HEK293 (cell line): ENCODE results near the gene RBM20.

Source experiments
- CTCF ChIA-PET: fragments of 350-600 bp; formaldehyde crosslinking; extraction: SDS; loops from one replicate; lab custom pipeline; 2021; ENCODE audit warnings: antibody characterized with exemption; lab: Yijun Ruan, JAX
- POLR2A ChIA-PET: fragments of 300-600 bp; formaldehyde crosslinking; extraction: SDS; loops from one replicate; lab custom pipeline; 2020; ENCODE audit warnings: antibody characterized with exemption, inconsistent platforms; lab: Yijun Ruan, JAX
- H3K27ac ChIP-seq: fragments of 200-500 bp; sonication (Bioruptor generic); 2 replicates; pipeline ENCODE4 v1.5.1; 2014; ENCODE audit warnings: low read depth, low read length, control low read depth, inconsistent platforms; ENCODE audit errors: extremely low read depth
- H3K36me3 ChIP-seq, 2 experiments: fragments of 200-500 bp in 1 of 2; sonication (Bioruptor generic) in 1 of 2; 1 replicate in 1 of 2; 2 replicates in 1 of 2; pipeline ENCODE4 v1.5.1; 2014 to 2017; ENCODE audit warnings: inconsistent platforms in 2 of 2, low read length in 2 of 2; ENCODE audit not compliant: control insufficient read depth in 2 of 2, insufficient read depth in 1 of 2
- H3K4me1 ChIP-seq: fragments of 200-500 bp; sonication (Bioruptor generic); 2 replicates; pipeline ENCODE4 v1.5.1; 2014; ENCODE audit warnings: mild to moderate bottlenecking, low read length, inconsistent platforms; ENCODE audit not compliant: control insufficient read depth, insufficient read depth
- H3K4me3 ChIP-seq: 2 replicates; pipeline ENCODE4 v1.5.1; 2011; ENCODE audit warnings: low read depth, mild to moderate bottlenecking, control low read depth, low read length, moderate library complexity
- H3K9me3 ChIP-seq: fragments of 200-500 bp; sonication (Bioruptor generic); 2 replicates; pipeline ENCODE4 v1.5.1; 2014; ENCODE audit warnings: low read depth, low read length, inconsistent platforms; ENCODE audit not compliant: control insufficient read depth, insufficient read depth
- GLIS2 ChIP-seq: fragments of 450-650 bp; formaldehyde crosslinking; IDR thresholded peaks from 2 replicates; pipeline ENCODE4 v1.5.1; 2016; ENCODE audit warnings: missing biosample characterization, missing genetic modification characterization
- HOXC10 ChIP-seq: sonication (generic); formaldehyde crosslinking; IDR thresholded peaks from 2 replicates; pipeline ENCODE4 v1.8.1; 2023; ENCODE audit warnings: mild to moderate bottlenecking, missing genetic modification reagents
- MYNN ChIP-seq: fragments of 450-650 bp; formaldehyde crosslinking; IDR thresholded peaks from 2 replicates; pipeline ENCODE4 v1.5.1; 2016; ENCODE audit warnings: missing biosample characterization, missing genetic modification characterization, borderline replicate concordance
- PRDM1 ChIP-seq: fragments of 450-650 bp; formaldehyde crosslinking; IDR thresholded peaks from 2 replicates; pipeline ENCODE4; 2016; ENCODE audit warnings: missing biosample characterization, missing genetic modification characterization
- ZBTB48 ChIP-seq: fragments of 450-650 bp; formaldehyde crosslinking; IDR thresholded peaks from 2 replicates; pipeline ENCODE4 v1.5.1; 2016; ENCODE audit warnings: missing biosample characterization, missing genetic modification characterization
- ZNF214 ChIP-seq: fragments of 450-650 bp; formaldehyde crosslinking; IDR thresholded peaks from 2 replicates; pipeline ENCODE4 v1.5.1; 2017; ENCODE audit warnings: missing biosample characterization, mild to moderate bottlenecking, missing genetic modification characterization, borderline replicate concordance
- ZNF23 ChIP-seq: fragments of 450-650 bp; formaldehyde crosslinking; IDR thresholded peaks from 2 replicates; pipeline ENCODE4 v1.5.1; 2016; ENCODE audit warnings: missing biosample characterization, missing genetic modification characterization, borderline replicate concordance
- ZNF24 ChIP-seq: fragments of 450-650 bp; formaldehyde crosslinking; IDR thresholded peaks from 2 replicates; pipeline ENCODE4 v1.5.1; 2016; ENCODE audit warnings: missing biosample characterization, missing genetic modification characterization
- ZNF518A ChIP-seq: fragments of 450-650 bp; formaldehyde crosslinking; conservative IDR thresholded peaks from 2 replicates; pipeline ENCODE4 v1.5.1; 2016; ENCODE audit warnings: low read depth, missing biosample characterization, missing genetic modification characterization
- ZNF623 ChIP-seq: fragments of 450-650 bp; formaldehyde crosslinking; IDR thresholded peaks from 2 replicates; pipeline ENCODE4 v1.5.1; 2016; ENCODE audit warnings: missing biosample characterization, missing genetic modification characterization
- TF ChIP-seq, protein P1 (sequence below): fragments of 450-650 bp; formaldehyde crosslinking; IDR thresholded peaks from 2 replicates; pipeline ENCODE4 v1.5.1; 2017; ENCODE audit warnings: missing biosample characterization, mild to moderate bottlenecking, missing genetic modification characterization, moderate library complexity
- TF ChIP-seq, protein P2 (sequence below): fragments of 450-650 bp; formaldehyde crosslinking; IDR thresholded peaks from 2 replicates; pipeline ENCODE4 v1.5.1; 2016; ENCODE audit warnings: missing biosample characterization, missing genetic modification characterization
- TF ChIP-seq, protein P3 (sequence below): fragments of 450-650 bp; IDR thresholded peaks from 2 replicates; pipeline ENCODE4 v1.5.1; 2018; ENCODE audit warnings: missing biosample characterization, missing genetic modification characterization

The RBM20 gene

GRCh38 chr10:110629680-110630191 is 14.4 kb upstream of the RBM20 start (continued):
- no peak for TF ChIP-seq ZNF518A
- TF ChIP-seq ZBTB48, result no peak
- no peak for TF ChIP-seq ZNF23 (tag by site-specific recombination)
- TF ChIP-seq GLIS2 (tag by site-specific recombination), result no peak
- TF ChIP-seq HOXC10 (CRISPR knock-in tag), result no peak
- TF ChIP-seq ZNF214, result no peak
- TF ChIP-seq, protein P1, sequence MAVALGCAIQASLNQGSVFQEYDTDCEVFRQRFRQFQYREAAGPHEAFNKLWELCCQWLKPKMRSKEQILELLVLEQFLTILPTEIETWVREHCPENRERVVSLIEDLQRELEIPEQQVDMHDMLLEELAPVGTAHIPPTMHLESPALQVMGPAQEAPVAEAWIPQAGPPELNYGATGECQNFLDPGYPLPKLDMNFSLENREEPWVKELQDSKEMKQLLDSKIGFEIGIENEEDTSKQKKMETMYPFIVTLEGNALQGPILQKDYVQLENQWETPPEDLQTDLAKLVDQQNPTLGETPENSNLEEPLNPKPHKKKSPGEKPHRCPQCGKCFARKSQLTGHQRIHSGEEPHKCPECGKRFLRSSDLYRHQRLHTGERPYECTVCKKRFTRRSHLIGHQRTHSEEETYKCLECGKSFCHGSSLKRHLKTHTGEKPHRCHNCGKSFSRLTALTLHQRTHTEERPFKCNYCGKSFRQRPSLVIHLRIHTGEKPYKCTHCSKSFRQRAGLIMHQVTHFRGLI (tag by site-specific recombination), result peak; percentile 47; the same call in 1 of the 2 replicates
- TF ChIP-seq MYNN, result peak; percentile 68
- TF ChIP-seq, protein P2, sequence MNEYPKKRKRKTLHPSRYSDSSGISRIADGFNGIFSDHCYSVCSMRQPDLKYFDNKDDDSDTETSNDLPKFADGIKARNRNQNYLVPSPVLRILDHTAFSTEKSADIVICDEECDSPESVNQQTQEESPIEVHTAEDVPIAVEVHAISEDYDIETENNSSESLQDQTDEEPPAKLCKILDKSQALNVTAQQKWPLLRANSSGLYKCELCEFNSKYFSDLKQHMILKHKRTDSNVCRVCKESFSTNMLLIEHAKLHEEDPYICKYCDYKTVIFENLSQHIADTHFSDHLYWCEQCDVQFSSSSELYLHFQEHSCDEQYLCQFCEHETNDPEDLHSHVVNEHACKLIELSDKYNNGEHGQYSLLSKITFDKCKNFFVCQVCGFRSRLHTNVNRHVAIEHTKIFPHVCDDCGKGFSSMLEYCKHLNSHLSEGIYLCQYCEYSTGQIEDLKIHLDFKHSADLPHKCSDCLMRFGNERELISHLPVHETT (tag by site-specific recombination), result peak; percentile 58; the same call in 1 of the 2 replicates
- peak; percentile 90 for TF ChIP-seq ZNF24 (tag by site-specific recombination)
- TF ChIP-seq PRDM1 (tag by site-specific recombination), result peak; percentile 50; the same call in 1 of the 2 replicates

DNA sequence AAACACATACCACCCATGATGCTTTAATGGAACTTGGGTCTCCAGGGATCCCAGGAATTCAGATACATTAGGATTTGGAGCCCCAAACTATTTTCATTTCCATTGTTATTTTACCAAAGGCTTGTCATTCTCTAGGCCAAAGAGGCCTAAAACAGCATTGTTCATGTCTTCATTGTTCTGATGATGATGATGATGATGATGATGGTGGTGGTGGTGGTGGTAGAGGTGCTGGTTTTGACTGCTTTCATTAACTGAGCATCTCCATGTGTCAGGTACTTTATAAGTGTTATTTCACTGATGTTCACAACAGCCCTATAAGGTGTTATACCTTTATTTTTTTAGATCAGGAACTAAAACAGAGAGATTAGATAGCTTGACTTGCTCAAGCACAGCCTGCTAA is 12.2 kb upstream of the RBM20 start:
- Histone ChIP-seq H3K4me3 (no peak overlapping the region), H3K4me1 (peaks cover 32% of the 10 kb centered on the region), H3K27ac (no peak overlapping the region), H3K9me3 (no peaks in the 10 kb centered on the region), H3K36me3 (no peaks in the 10 kb centered on the region)
- no peak for TF ChIP-seq ZNF623 (tag by site-specific recombination)
- TF ChIP-seq, protein P3, sequence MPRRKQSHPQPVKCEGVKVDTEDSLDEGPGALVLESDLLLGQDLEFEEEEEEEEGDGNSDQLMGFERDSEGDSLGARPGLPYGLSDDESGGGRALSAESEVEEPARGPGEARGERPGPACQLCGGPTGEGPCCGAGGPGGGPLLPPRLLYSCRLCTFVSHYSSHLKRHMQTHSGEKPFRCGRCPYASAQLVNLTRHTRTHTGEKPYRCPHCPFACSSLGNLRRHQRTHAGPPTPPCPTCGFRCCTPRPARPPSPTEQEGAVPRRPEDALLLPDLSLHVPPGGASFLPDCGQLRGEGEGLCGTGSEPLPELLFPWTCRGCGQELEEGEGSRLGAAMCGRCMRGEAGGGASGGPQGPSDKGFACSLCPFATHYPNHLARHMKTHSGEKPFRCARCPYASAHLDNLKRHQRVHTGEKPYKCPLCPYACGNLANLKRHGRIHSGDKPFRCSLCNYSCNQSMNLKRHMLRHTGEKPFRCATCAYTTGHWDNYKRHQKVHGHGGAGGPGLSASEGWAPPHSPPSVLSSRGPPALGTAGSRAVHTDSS (tag by site-specific recombination), result peak; percentile 92
- ChIA-PET POLR2A (no interaction called here), CTCF (no interaction called here)
